Heart left ventricle (tissue), 16 donors: ENCODE measurements around the gene FOXC1. TPM values are rescaled to one million over a fixed set of nuclear protein-coding genes. Genes with fewer than 3 reads are reported as not detected.

Experiments used
- ATAC-seq, 4 donors: fragments of 200-7000 bp; cut with Tn5 transposase; one replicate each; pipeline ENCODE4 v1.9.1; 2020 to 2022; ENCODE audit warnings: moderate library complexity in 4 of 4, mild to moderate bottlenecking in 3 of 4, moderate number of reproducible peaks in 1 of 4
- DNase-seq, 5 donors: peaks; one replicate each; pipeline ENCODE4 v3.0.0-alpha.2; 2020
- H3K27ac ChIP-seq, 12 donors: fragments of 200-600 bp; sonication (generic) in 4 of 12; one replicate each; pipeline versions ENCODE4 v1.5.0 to v1.8.0; 2016 to 2022; ENCODE audit warnings: mild to moderate bottlenecking in 2 of 12
- H3K27me3 ChIP-seq, 9 donors: fragments of 200-600 bp; sonication (generic) in 2 of 9; one replicate each; pipeline versions ENCODE4 v1.5.1 to v1.8.0; 2016 to 2022; ENCODE audit warnings: mild to moderate bottlenecking in 3 of 9
- H3K36me3 ChIP-seq, 9 donors: fragments of 200-600 bp; sonication (generic) in 2 of 9; one replicate each; pipeline versions ENCODE4 v1.5.0 to v1.8.0; 2018 to 2022; ENCODE audit warnings: mild to moderate bottlenecking in 2 of 9
- H3K4me1 ChIP-seq, 12 donors: fragments of 200-600 bp; sonication (generic) in 4 of 12; one replicate each; pipeline versions ENCODE4 v1.5.0 to v1.8.0; 2016 to 2022; ENCODE audit warnings: mild to moderate bottlenecking in 3 of 12
- H3K4me3 ChIP-seq, 12 donors: fragments of 200-600 bp; sonication (generic) in 4 of 12; one replicate each; pipeline versions ENCODE4 v1.5.0 to v1.8.0; 2017 to 2022; ENCODE audit warnings: mild to moderate bottlenecking in 9 of 12, moderate library complexity in 4 of 12
- H3K9me3 ChIP-seq, 12 donors: fragments of 200-600 bp; sonication (generic) in 4 of 12; one replicate each; pipeline versions ENCODE4 v1.5.0 to v1.8.0; 2016 to 2022; ENCODE audit warnings: mild to moderate bottlenecking in 1 of 12
- CTCF ChIP-seq, 12 donors: fragments of 200-600 bp; sonication (generic) in 4 of 12; IDR thresholded peaks; one replicate each; pipeline versions ENCODE4 v1.5.0 to v1.8.0; 2018 to 2022; ENCODE audit warnings: antibody characterized with exemption in 12 of 12, mild to moderate bottlenecking in 5 of 12
- POLR2A ChIP-seq, 2 donors: fragments of 450-650 bp; IDR thresholded peaks; one replicate each; pipeline ENCODE4 v1.6.1; 2017; ENCODE audit warnings: antibody characterized with exemption in 2 of 2, mild to moderate bottlenecking in 2 of 2, moderate library complexity in 2 of 2
- WGBS, 4 donors: extraction: QIAGEN DNeasy Blood & Tissue Kit in 2 of 4; methylation state at CpG; one replicate each; pipeline versions ENCODE4 v1.1.5 to v1.1.7; 2013 to 2018; 5-methylcytosine and 5-hydroxymethylcytosine counted together
- intact Hi-C, 10 donors: fragments of 100-400 bp; cut with DNase I; formaldehyde crosslinking; loops; one replicate each; pipeline versions ENCODE4 v1.11.1 to v1.14.2; 2022
- polyA plus RNA-seq, 2 donors: library from polyadenylated mRNA; stranded (reverse); fragments of 200-250 nt; gene quantifications; one replicate each; pipeline ENCODE4 v1.2.3, GENCODE V29; 2013
- total RNA-seq, 9 donors: library from RNA; depleted of rRNA in 2 of 9; stranded (reverse); fragments of >200 nt in 2 of 9; fragmentation: NEBNext Ultra II Directional in 3 of 9; extraction: Animal tissue kit (Norgen Biotek cat#: 25700) in 3 of 9; gene quantifications; one replicate each; pipeline versions ENCODE4 v1.1.0 to v1.2.4, GENCODE V29; 2016 to 2023
- donor health status: ischemic (EF 13 %, LVEDD 7.1; RV severe dilation, severe dysfunction).
- donor health status: healthy with polysubstance abuse.
- donor health status: DM: no; HTN: yes; CAD: no.
- donor health status: DM: no; HTN: no; CAD: no.
- donor health status: ischemic (EF 25% LVEDD 6.9; RV normal size, moderate dysfunction).
- donor health status: ischemic (EF 25% LVEDD 5.7; RV mildly dilated, moderate dysfunction).
- donor health status: healthy.
- donor health status: DM: yes; HTN: yes; CAD: no.
- donor health status: ischemic (EF 35%, LVEDD 5.7; RV mildly dilated, moderate dysfunction).
- donor health status: nonischemic (EF 11% LVEDD 7.7; RV severe dilation, severe dysfunction).
- donor health status: DM: yes; HTN: yes; CAD: no.
- donor health status: PGD.
- donor health status: ischemic (EF 29% LVEDD 5.4; RV normal size, mild dysfunction).
- donor health status: nonischemic (EF 23%, LVEDD 6.1; RV moderate dilation, normal function).

The FOXC1 gene
- total and polyA plus RNA-seq, 11 donors = 1.8 to 6.3 (median 3.3) TPM

- ATAC-seq (no peak), DNase-seq (no peak)
- H3K27me3 ChIP-seq = no peaks in the 10 kb centered on the region
- H3K9me3 ChIP-seq = no peaks in the 10 kb centered on the region
- intact Hi-C loops = no loop called here
- no peaks in the 10 kb centered on the region for H3K4me1 ChIP-seq
- no peak overlapping the region for H3K4me3 ChIP-seq
- no peak overlapping the region for H3K27ac ChIP-seq
- no peaks in the 10 kb centered on the region for H3K36me3 ChIP-seq
- 92 to 96% (median 94%) methylated on average over 15 of the region's 15 CpGs for WGBS, 4 donors
- no peak for TF ChIP-seq POLR2A (IDR thresholded peaks at IDR 0.05)
- TF ChIP-seq CTCF (IDR thresholded peaks at IDR 0.05) = no peak
These were observed 48.7 kb downstream of the FOXC1 start for GRCh38 chr6:1658212-1659005.

- no peak overlapping the region for H3K27ac ChIP-seq
- 85 to 90% (median 86%) methylated on average over 7 of the region's 7 CpGs for WGBS, 4 donors
- peaks cover 0 to 2% (median 0%) of the 10 kb centered on the region in 12 donors for H3K4me1 ChIP-seq
- ATAC-seq (no peak), DNase-seq (no peak)
- TF ChIP-seq POLR2A (IDR thresholded peaks at IDR 0.05) = no peak
- no peak for TF ChIP-seq CTCF (IDR thresholded peaks at IDR 0.05)
- H3K9me3 ChIP-seq = no peaks in the 10 kb centered on the region
- intact Hi-C loops = no loop called here
- H3K4me3 ChIP-seq = no peak overlapping the region
- H3K27me3 ChIP-seq = no peaks in the 10 kb centered on the region
- H3K36me3 ChIP-seq = no peaks in the 10 kb centered on the region
These were observed 50.1 kb downstream of the FOXC1 start for GRCh38 chr6:1659816-1660215.

- Histone ChIP-seq H3K4me3 (no peak overlapping the region), H3K4me1 (peaks cover 0 to 12% (median 0%) of the 10 kb centered on the region in 12 donors), H3K27ac (no peak overlapping the region), H3K36me3 (no peaks in the 10 kb centered on the region), H3K27me3 (no peaks in the 10 kb centered on the region), H3K9me3 (no peaks in the 10 kb centered on the region)
- no peak for ATAC-seq
- TF ChIP-seq POLR2A (IDR thresholded peaks at IDR 0.05) = no peak
- TF ChIP-seq CTCF (IDR thresholded peaks at IDR 0.05) = no peak
- intact Hi-C loops = no loop called here
- no peak for DNase-seq
These were observed 52.8 kb downstream of the FOXC1 start for GRCh38 chr6:1662534-1662933.

Other genes with a start within 250 kb of the FOXC1 start
- under 1 TPM in 7 of 9 donors, not detected in 2; 0.09 to 0.35 (median 0.18) TPM for gene FOXF2, start 220.3 kb upstream of the FOXC1 start, total RNA-seq
- under 1 TPM; 0.12 to 0.15 TPM for gene FOXF2, start 220.3 kb upstream of the FOXC1 start, polyA plus RNA-seq